HUES48 (cell line): Measurements from ENCODE around the gene CKAP5.

Experiments used
- H3K27ac ChIP-seq: one replicate; pipeline ENCODE4 v1.7.0; 2013; ENCODE audit warnings: low read depth, low read length, inconsistent platforms
- H3K27me3 ChIP-seq: 2 replicates; pipeline ENCODE4 v1.6.1; 2013; ENCODE audit warnings: mild to moderate bottlenecking, low read length; ENCODE audit not compliant: control insufficient read depth, insufficient read depth
- H3K36me3 ChIP-seq: 2 replicates; pipeline ENCODE4 v1.6.1; 2013; ENCODE audit warnings: low read length; ENCODE audit not compliant: control insufficient read depth, insufficient read depth
- H3K4me1 ChIP-seq: 2 replicates; pipeline ENCODE4 v1.6.1; 2013; ENCODE audit warnings: mild to moderate bottlenecking, low read length; ENCODE audit not compliant: control insufficient read depth, insufficient read depth
- H3K4me3 ChIP-seq: 2 replicates; pipeline ENCODE4 v1.5.1; 2013; ENCODE audit warnings: mild to moderate bottlenecking, low read depth, low read length
- H3K9ac ChIP-seq: 2 replicates; pipeline ENCODE4 v1.6.1; 2013; ENCODE audit warnings: mild to moderate bottlenecking, low read depth, low read length, moderate library complexity
- H3K9me3 ChIP-seq: 2 replicates; pipeline ENCODE4 v1.6.1; 2013; ENCODE audit warnings: low read length; ENCODE audit not compliant: control insufficient read depth, insufficient read depth

The CKAP5 gene

GRCh38 chr11:46743043-46743442 lies 103.0 kb downstream of the CKAP5 start:
- H3K36me3 ChIP-seq, result peaks cover 74% of the 10 kb centered on the region
- peaks cover 2% of the 10 kb centered on the region; the same call in 1 of the 2 replicates for H3K4me1 ChIP-seq
- H3K9ac ChIP-seq, result no peak overlapping the region
- H3K9me3 ChIP-seq, result no peaks in the 10 kb centered on the region
- no peak overlapping the region for H3K27ac ChIP-seq
- no peaks in the 10 kb centered on the region for H3K27me3 ChIP-seq
- H3K4me3 ChIP-seq, result no peak overlapping the region

DNA sequence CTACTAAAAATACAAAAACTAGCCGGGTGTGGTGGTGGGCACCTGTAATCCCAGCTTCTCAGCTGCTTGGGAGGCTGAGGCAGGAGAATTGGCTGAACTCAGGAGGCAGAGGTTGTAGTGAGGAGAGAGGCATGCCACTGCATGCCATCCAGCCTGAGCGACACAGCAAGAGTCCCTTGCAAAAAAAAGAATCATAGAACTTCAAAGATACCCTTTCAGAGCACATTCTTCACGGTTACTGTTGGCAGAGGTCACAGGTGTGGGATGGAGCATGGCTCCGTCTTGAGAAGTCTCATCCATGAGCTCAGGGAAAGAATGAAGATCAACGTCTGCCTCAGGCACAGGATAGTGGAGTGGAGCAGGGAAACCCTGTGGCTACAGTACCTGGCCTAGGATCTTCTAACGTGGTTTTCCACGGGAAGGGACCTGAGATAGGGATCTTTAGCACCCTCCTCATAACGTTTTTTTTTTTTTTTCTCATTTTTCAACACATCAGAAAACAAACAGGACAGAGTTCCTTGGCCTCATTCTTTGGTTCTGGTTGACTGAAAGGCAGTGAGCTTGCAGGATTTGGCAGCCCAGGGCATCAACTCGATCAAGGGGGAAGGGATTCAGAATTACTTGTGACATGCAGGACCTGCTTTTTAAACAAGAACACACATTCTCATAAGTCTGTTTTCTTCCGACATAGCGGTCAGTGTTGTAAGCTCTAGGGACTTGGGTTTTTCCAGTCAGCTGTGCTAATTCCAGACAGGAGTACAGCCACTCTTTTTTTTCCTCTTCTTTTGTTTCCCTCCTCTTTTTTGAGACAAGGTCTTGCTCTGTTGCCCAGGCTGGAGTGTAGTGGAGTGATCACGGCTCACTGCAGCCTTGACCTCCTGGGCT lies 104.2 kb downstream of the CKAP5 start:
- no peaks in the 10 kb centered on the region for H3K9me3 ChIP-seq
- no peaks in the 10 kb centered on the region for H3K27me3 ChIP-seq
- H3K4me3 ChIP-seq, result no peak overlapping the region
- peaks cover 62% of the 10 kb centered on the region for H3K36me3 ChIP-seq
- no peak overlapping the region for H3K9ac ChIP-seq
- H3K27ac ChIP-seq, result no peak overlapping the region
- peaks cover 2% of the 10 kb centered on the region; the same call in 1 of the 2 replicates for H3K4me1 ChIP-seq

- H3K36me3 ChIP-seq, result peaks cover 32% of the 10 kb centered on the region
- no peak overlapping the region for H3K9ac ChIP-seq
- H3K4me3 ChIP-seq, result no peak overlapping the region
- no peaks in the 10 kb centered on the region for H3K9me3 ChIP-seq
- H3K27me3 ChIP-seq, result no peaks in the 10 kb centered on the region
- 0 out of 2 replicates have a peak, but pooled peaks cover 2% of the 10 kb centered on the region for H3K4me1 ChIP-seq
- H3K27ac ChIP-seq, result no peak overlapping the region
These were observed 107.2 kb downstream of the CKAP5 start for GRCh38 chr11:46738887-46739286.

- peaks cover 20% of the 10 kb centered on the region for H3K36me3 ChIP-seq
- H3K27me3 ChIP-seq, result no peaks in the 10 kb centered on the region
- H3K27ac ChIP-seq, result no peak overlapping the region
- H3K9me3 ChIP-seq, result no peaks in the 10 kb centered on the region
- H3K4me3 ChIP-seq, result no peak overlapping the region
- 0 out of 2 replicates have a peak, but pooled peaks cover 2% of the 10 kb centered on the region for H3K4me1 ChIP-seq
- H3K9ac ChIP-seq, result no peak overlapping the region
These were observed 108.4 kb downstream of the CKAP5 start for GRCh38 chr11:46737699-46738098.

GRCh38 chr11:46736615-46737014 lies 109.5 kb downstream of the CKAP5 start:
- Histone ChIP-seq H3K9me3 (no peaks in the 10 kb centered on the region), H3K36me3 (peaks cover 9% of the 10 kb centered on the region), H3K27me3 (no peaks in the 10 kb centered on the region), H3K4me1 (0 out of 2 replicates have a peak, but pooled peaks cover 2% of the 10 kb centered on the region), H3K27ac (no peak overlapping the region), H3K9ac (no peak overlapping the region), H3K4me3 (no peak overlapping the region)

- Histone ChIP-seq H3K4me1 (0 out of 2 replicates have a peak, but pooled peaks cover 2% of the 10 kb centered on the region), H3K4me3 (no peak overlapping the region), H3K36me3 (peaks cover 6% of the 10 kb centered on the region), H3K9me3 (no peaks in the 10 kb centered on the region), H3K27me3 (no peaks in the 10 kb centered on the region), H3K9ac (no peak overlapping the region), H3K27ac (no peak overlapping the region)
These were observed 109.9 kb downstream of the CKAP5 start for GRCh38 chr11:46736146-46736545.

- Histone ChIP-seq H3K4me1 (no peaks in the 10 kb centered on the region), H3K36me3 (no peaks in the 10 kb centered on the region), H3K4me3 (no peak overlapping the region), H3K27me3 (no peaks in the 10 kb centered on the region), H3K9me3 (no peaks in the 10 kb centered on the region), H3K9ac (no peak overlapping the region), H3K27ac (no peak overlapping the region)
These were observed 112.8 kb downstream of the CKAP5 start for GRCh38 chr11:46733234-46733633.

- Histone ChIP-seq H3K36me3 (no peaks in the 10 kb centered on the region), H3K27me3 (no peaks in the 10 kb centered on the region), H3K4me3 (no peak overlapping the region), H3K4me1 (no peaks in the 10 kb centered on the region), H3K9me3 (no peaks in the 10 kb centered on the region), H3K9ac (no peak overlapping the region), H3K27ac (no peak overlapping the region)
These were observed 114.5 kb downstream of the CKAP5 start for GRCh38 chr11:46731545-46731944.

DNA sequence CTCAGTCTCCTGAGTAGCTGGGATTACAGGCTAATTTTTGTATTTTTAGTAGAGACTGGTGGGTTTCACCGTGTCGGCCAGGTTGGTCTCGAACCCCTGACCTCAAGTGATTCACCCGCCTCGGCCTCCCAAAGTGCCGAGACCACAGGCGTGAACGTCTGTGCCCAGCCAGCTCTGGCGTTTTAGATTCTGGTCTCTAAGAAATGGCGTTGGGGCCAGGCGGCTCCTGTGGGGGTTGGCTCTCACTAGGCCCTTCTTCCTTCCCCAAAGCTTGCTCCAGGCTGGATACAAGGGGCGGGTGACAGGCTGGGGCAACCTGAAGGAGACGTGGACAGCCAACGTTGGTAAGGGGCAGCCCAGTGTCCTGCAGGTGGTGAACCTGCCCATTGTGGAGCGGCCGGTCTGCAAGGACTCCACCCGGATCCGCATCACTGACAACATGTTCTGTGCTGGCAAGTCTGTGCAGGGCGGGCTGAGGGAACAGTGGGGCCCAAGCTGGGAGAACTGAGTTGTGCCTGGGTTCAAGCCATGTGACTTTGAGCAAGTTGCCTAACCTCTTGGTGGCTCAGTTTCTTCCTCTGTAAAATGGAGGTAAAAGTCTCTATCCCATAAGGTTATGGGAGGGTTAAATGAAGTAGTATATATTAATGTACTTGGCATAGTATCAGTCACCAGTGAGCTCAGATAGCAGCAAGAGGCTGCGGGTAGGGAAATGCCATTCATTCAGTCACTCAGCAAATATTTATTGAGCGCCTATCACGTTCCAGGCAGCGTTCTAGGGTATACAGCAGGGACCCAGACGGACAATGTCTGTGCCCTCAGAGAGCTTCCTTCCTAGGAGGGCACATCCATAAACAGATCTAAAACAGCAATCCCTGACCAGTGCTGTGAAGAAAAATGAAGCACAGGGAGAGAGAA lies 116.7 kb downstream of the CKAP5 start:
- H3K4me3 ChIP-seq, result no peak overlapping the region
- H3K36me3 ChIP-seq, result no peaks in the 10 kb centered on the region
- no peaks in the 10 kb centered on the region for H3K9me3 ChIP-seq
- H3K27me3 ChIP-seq, result no peaks in the 10 kb centered on the region
- no peak overlapping the region for H3K27ac ChIP-seq
- H3K9ac ChIP-seq, result no peak overlapping the region
- H3K4me1 ChIP-seq, result 0 out of 2 replicates have a peak, but pooled peaks cover 3% of the 10 kb centered on the region

DNA sequence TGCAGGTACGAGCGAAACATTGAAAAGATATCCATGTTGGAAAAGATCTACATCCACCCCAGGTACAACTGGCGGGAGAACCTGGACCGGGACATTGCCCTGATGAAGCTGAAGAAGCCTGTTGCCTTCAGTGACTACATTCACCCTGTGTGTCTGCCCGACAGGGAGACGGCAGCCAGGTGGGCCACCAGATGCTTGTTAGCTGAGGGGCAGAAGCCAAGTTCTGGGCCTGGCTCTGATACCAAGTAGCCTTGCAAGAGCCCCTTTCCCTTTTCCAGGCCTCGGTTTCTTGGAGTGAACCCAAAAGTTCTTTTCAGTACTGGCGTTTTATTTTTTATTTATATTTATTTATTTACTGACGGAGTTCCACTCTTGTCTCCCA lies 117.4 kb downstream of the CKAP5 start:
- Histone ChIP-seq H3K36me3 (no peaks in the 10 kb centered on the region), H3K4me3 (no peak overlapping the region), H3K27me3 (no peaks in the 10 kb centered on the region), H3K9me3 (no peaks in the 10 kb centered on the region), H3K27ac (no peak overlapping the region), H3K9ac (no peak overlapping the region), H3K4me1 (peaks cover 7% of the 10 kb centered on the region; the same call in 1 of the 2 replicates)
